K562 (cell line): ENCODE results near the gene SPTY2D1. TPM values are rescaled to one million over a fixed set of nuclear protein-coding genes. Genes with fewer than 3 reads are reported as not detected.

Source experiments
- ATAC-seq: fragments of 200-7000 bp; cut with Tn5 transposase; 3 replicates; pipeline ENCODE4 v1.9.1; 2020; ENCODE audit warnings: moderate library complexity
- BruUV-seq: library from RNA; stranded (reverse); fragments of 400-500 nt; replicated peaks from 2 replicates; lab custom pipeline; 2021; lab: Mats Ljungman, UMichigan
- CTCF ChIA-PET: fragments of 300-600 bp; formaldehyde crosslinking; extraction: SDS; loops from one replicate; lab custom pipeline; 2021; ENCODE audit warnings: low intra/inter-chr PET ratio; lab: Yijun Ruan, JAX
- POLR2A ChIA-PET: fragments of 300-600, 350-650 bp; sonication (Branson Sonifier 250); formaldehyde crosslinking; extraction: SDS; loops from one replicate; lab custom pipeline; 2021; ENCODE audit warnings: antibody characterized with exemption, inconsistent platforms; lab: Yijun Ruan, JAX
- DNase-seq, 4 experiments: peaks; one replicate each; pipeline versions ENCODE4 v3.0.0 to v3.0.0-alpha.2; 2011 to 2018; ENCODE audit warnings: low spot score in 3 of 4, mixed read lengths in 3 of 4; ENCODE audit errors: extremely low read depth in 1 of 4
- FAIRE-seq: peaks from 2 replicates; lab custom pipeline; 2011; peaks lifted over from hg19 to GRCh38; lab: Jason Lieb, UNC
- H2AFZ ChIP-seq: 2 replicates; pipeline ENCODE4 v1.6.0; 2011; ENCODE audit warnings: low read depth, low read length, control low read depth, inconsistent platforms
- H3K27ac ChIP-seq: fragments of 200-600 bp; 3 replicates; pipeline ENCODE4 v1.8.0; 2011; ENCODE audit warnings: low read depth, mild to moderate bottlenecking, control low read depth, inconsistent platforms, low read length, moderate library complexity, mixed read lengths; ENCODE audit errors: extremely low read depth
- H3K27me3 ChIP-seq, 2 experiments: fragments of 300-600 bp in 1 of 2; 2 replicates in 1 of 2; 3 replicates in 1 of 2; pipeline versions ENCODE4 v1.6.0 to v1.8.0; 2011; ENCODE audit warnings: inconsistent platforms in 2 of 2, low read length in 2 of 2, mild to moderate bottlenecking in 1 of 2, mixed read lengths in 1 of 2, moderate library complexity in 1 of 2; ENCODE audit not compliant: control insufficient read depth in 2 of 2, insufficient read depth in 2 of 2
- H3K36me3 ChIP-seq: fragments of 300-600 bp; 3 replicates; pipeline ENCODE4 v1.8.0; 2011; ENCODE audit warnings: mild to moderate bottlenecking, low read length, inconsistent platforms; ENCODE audit not compliant: control insufficient read depth, insufficient read depth
- H3K4me1 ChIP-seq, 2 experiments: fragments of 200-600 bp in 1 of 2; replicated peaks in 1 of 2; 2 replicates in 1 of 2; 3 replicates in 1 of 2; pipeline versions ENCODE4 v1.5.1 to v1.8.0; 2011; ENCODE audit warnings: inconsistent platforms in 2 of 2, low read length in 2 of 2, mild to moderate bottlenecking in 1 of 2, mixed read lengths in 1 of 2, moderate library complexity in 1 of 2; ENCODE audit not compliant: control insufficient read depth in 2 of 2, insufficient read depth in 2 of 2
- H3K4me2 ChIP-seq: 2 replicates; pipeline ENCODE4 v1.6.1; 2011; ENCODE audit warnings: low read length, control low read depth, inconsistent platforms, mixed read lengths; ENCODE audit not compliant: insufficient read depth
- H3K4me3 ChIP-seq: fragments of 200-600 bp; sonication (generic), shearing (Covaris generic); 2 replicates; pipeline ENCODE4 v1.5.1; 2016; ENCODE audit warnings: control low read depth, inconsistent platforms
- H3K79me2 ChIP-seq: fragments of 200-600 bp; 3 replicates; pipeline ENCODE4 v1.8.0; 2011; ENCODE audit warnings: low read length, inconsistent platforms; ENCODE audit not compliant: control insufficient read depth, insufficient read depth
- H3K9ac ChIP-seq, 2 experiments: 2 replicates each; pipeline versions ENCODE4 v1.6.0 to v1.6.1; 2011; ENCODE audit warnings: low read depth in 2 of 2, low read length in 2 of 2, control low read depth in 1 of 2, inconsistent platforms in 1 of 2, mild to moderate bottlenecking in 1 of 2, mixed read lengths in 1 of 2; ENCODE audit not compliant: insufficient read depth in 1 of 2
- H3K9me1 ChIP-seq: one replicate; pipeline ENCODE4 v1.6.0; 2011; ENCODE audit warnings: inconsistent platforms, mild to moderate bottlenecking, low read length, moderate library complexity; ENCODE audit not compliant: control insufficient read depth, insufficient read depth
- H3K9me3 ChIP-seq: replicated peaks from 2 replicates; pipeline ENCODE4 v1.5.1; 2011; ENCODE audit warnings: low read depth, low read length, inconsistent platforms; ENCODE audit not compliant: control insufficient read depth, insufficient read depth
- H4K20me1 ChIP-seq: replicated peaks from 2 replicates; pipeline ENCODE4 v1.6.1; 2011; ENCODE audit warnings: low read length, inconsistent platforms, mixed read lengths; ENCODE audit not compliant: control insufficient read depth, insufficient read depth
- ATF4 ChIP-seq: fragments of 450-650 bp; formaldehyde crosslinking; IDR thresholded peaks from 2 replicates; pipeline ENCODE4 v1.4.0; 2022; ENCODE audit warnings: mild to moderate bottlenecking, moderate library complexity
- ETV1 ChIP-seq: fragments of 450-650 bp; conservative IDR thresholded peaks from 2 replicates; pipeline ENCODE4 v1.6.1; 2016; ENCODE audit warnings: missing genetic modification characterization, control low read depth, low read depth, missing compliant biosample characterization
- PHB2 ChIP-seq: fragments of 450-650 bp; IDR thresholded peaks from 2 replicates; pipeline ENCODE4 v1.6.1; 2017; ENCODE audit warnings: low read depth
- POLR2AphosphoS5 ChIP-seq: IDR thresholded peaks from 2 replicates; pipeline ENCODE4 v1.6.1; 2011; ENCODE audit warnings: mild to moderate bottlenecking, low read depth, low read length, moderate library complexity; ENCODE audit not compliant: control insufficient read depth, insufficient read depth
- TEAD4 ChIP-seq, 2 experiments: sonication (generic) in 1 of 2; formaldehyde crosslinking in 1 of 2; IDR thresholded peaks; 2 replicates each; pipeline versions ENCODE4 v1.6.1 to v1.8.0; 2012 to 2022; ENCODE audit warnings: borderline replicate concordance in 1 of 2, inconsistent platforms in 1 of 2, low read length in 1 of 2, mild to moderate bottlenecking in 1 of 2, missing genetic modification reagents in 1 of 2
- TFAM ChIP-seq: fragments of 250-450 bp; sonication (Bioruptor Pico); conservative IDR thresholded peaks from 2 replicates; pipeline ENCODE4 v1.5.0; 2021; ENCODE audit warnings: mild to moderate bottlenecking, moderate library complexity
- ZNF609 ChIP-seq: sonication (generic); formaldehyde crosslinking; IDR thresholded peaks from 2 replicates; pipeline ENCODE4 v1.8.1; 2023; ENCODE audit warnings: missing genetic modification reagents, mild to moderate bottlenecking, borderline replicate concordance
- ZSCAN29 ChIP-seq: fragments of 450-650 bp; IDR thresholded peaks from 2 replicates; pipeline ENCODE4 v1.6.1; 2017
- WGBS: fragments of 100-300 bp; shearing (Covaris generic); methylation state at CpG from one replicate; pipeline ENCODE4 v1.1.6; 2016; ENCODE audit warnings: low coverage, mixed read lengths; ENCODE audit not compliant: insufficient coverage; ENCODE audit errors: missing lambda C conversion rate; 5-methylcytosine and 5-hydroxymethylcytosine counted together
- in situ Hi-C: fragments of 300-500 bp; cut with MboI; formaldehyde crosslinking; loops from 4 replicates; pipeline ENCODE4 v1.15.0; 2018; ENCODE audit warnings: inconsistent platforms, mixed read lengths
- intact Hi-C: fragments of 100-400 bp; cut with micrococcal nuclease; formaldehyde crosslinking; loops from 2 replicates; pipeline ENCODE4 v1.14.2; 2022
- polyA plus RNA-seq, 8 experiments: library from polyadenylated mRNA; depleted of rRNA in 4 of 8; stranded (reverse) in 5 of 8; unstranded in 3 of 8; fragments of >200 nt; fragmentation: Nextera tagmentation in 2 of 8; fragmentation: Illumina TruSeq in 1 of 8; extraction: Ambion mirVana in 2 of 8; extraction: Trizol in 1 of 8; gene quantifications; 2 replicates each; pipeline versions ENCODE4 v1.2.1 to v1.2.3, GENCODE V29; 2011 to 2014; ENCODE audit warnings: inconsistent platforms in 1 of 8, missing spikeins in 1 of 8
- total RNA-seq, 7 experiments: library from RNA; depleted of rRNA in 6 of 7; stranded (reverse); fragments of >200 nt in 6 of 7; fragmentation: Illumina TruSeq in 2 of 7; extraction: Trizol in 2 of 7; gene quantifications; 2 replicates each; pipeline versions ENCODE4 v1.2.1 to v1.2.3, GENCODE V29; 2011 to 2021; ENCODE audit warnings: low replicate concordance in 1 of 7
- TF ChIP-seq, protein P1 (sequence below): fragments of 450-650 bp; IDR thresholded peaks from 2 replicates; pipeline ENCODE4 v1.6.1; 2014; ENCODE audit warnings: low read depth, mild to moderate bottlenecking, moderate library complexity, borderline replicate concordance

SPTY2D1 gene
- total and polyA plus RNA-seq, 9 of the 15 experiments (the other 6 are each of a cell fraction or from before 2014, with no cell fraction given): 3.2 to 32.1 (median 12.9) TPM

GRCh38 chr11:18618342-18619025 lies 15.7 kb downstream of the SPTY2D1 start (continued):
- TF ChIP-seq ATF4 (CRISPR knock-in tag): no peak

DNA sequence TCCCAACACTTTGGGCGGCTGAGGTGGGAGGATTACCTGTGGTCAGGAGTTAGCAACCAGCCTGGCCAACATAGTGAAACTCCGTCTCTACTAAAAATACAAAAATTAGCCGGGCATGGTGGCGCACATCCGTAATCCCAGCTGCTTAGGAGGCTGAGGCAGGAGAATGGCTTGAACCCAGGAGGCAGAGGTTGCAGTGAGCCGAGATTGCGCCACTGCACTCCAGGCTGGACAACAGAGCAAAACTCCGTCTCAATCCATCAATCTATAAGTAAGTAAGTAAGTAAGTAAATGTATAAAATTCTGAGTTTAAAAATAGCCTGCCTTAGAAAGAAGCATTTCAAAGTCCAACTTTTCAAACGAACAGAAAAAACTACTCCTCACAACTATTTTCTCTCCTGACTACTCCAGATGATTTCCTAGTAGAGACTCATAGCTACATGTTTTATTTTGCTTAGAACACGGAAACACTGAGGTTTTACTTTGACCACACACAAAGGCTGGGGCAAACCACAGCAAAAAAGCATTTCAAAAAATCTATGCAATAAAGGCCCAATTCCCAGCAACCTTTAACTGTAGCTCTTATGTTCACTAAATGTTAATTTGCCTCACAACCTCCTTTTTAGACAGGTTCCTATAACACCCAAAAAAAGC lies 16.3 kb downstream of the SPTY2D1 start:
- DNase-seq (no peak), ATAC-seq (no peak), FAIRE-seq (no peak)
- no peak overlapping the region for H3K9ac ChIP-seq
- no peaks in the 10 kb centered on the region for H3K9me1 ChIP-seq
- in situ Hi-C loops (no loop called here), intact Hi-C loops (no loop called here)
- POLR2A ChIA-PET: interaction anchor here (0.9 to 4.2 kb wide), 3 partner anchors 12 to 222 kb away, joined by 5 to 32 read pairs (median 10); partner anchors contain the start of gene SPTY2D1
- CTCF ChIA-PET: no interaction called here
- H3K79me2 ChIP-seq: peaks cover 47% of the 10 kb centered on the region
- peaks cover 5 to 11% of the 10 kb centered on the region in 2 experiments; a peak in 4 of 5 replicates for H3K4me1 ChIP-seq
- no peaks in the 10 kb centered on the region for H3K9me3 ChIP-seq
- H3K27ac ChIP-seq: no peak overlapping the region
- no peak overlapping the region for H3K4me2 ChIP-seq
- peaks cover 33% of the 10 kb centered on the region for H3K36me3 ChIP-seq
- no TSS peak for BruUV-seq
- 82% methylated on average over 7 of the region's 10 CpGs for WGBS
- H3K4me3 ChIP-seq: no peak overlapping the region
- H3K27me3 ChIP-seq: no peaks in the 10 kb centered on the region
- H4K20me1 ChIP-seq: peaks cover 7% of the 10 kb centered on the region; the same call in 1 of the 2 replicates
- no peak overlapping the region for H2AFZ ChIP-seq
- TF ChIP-seq ETV1 (no peak), POLR2AphosphoS5 (no peak), ZNF609 (no peak), TEAD4 (IDR thresholded peaks at IDR 0.05; ENCODE audit: low read length) (no peak), TEAD4 (CRISPR knock-in tag; IDR thresholded peaks at IDR 0.05; ENCODE audit: borderline replicate concordance) (no peak), PHB2 (no peak), TFAM (CRISPR knock-in tag) (no peak), ZSCAN29 (no peak)
- TF ChIP-seq, protein P1, sequence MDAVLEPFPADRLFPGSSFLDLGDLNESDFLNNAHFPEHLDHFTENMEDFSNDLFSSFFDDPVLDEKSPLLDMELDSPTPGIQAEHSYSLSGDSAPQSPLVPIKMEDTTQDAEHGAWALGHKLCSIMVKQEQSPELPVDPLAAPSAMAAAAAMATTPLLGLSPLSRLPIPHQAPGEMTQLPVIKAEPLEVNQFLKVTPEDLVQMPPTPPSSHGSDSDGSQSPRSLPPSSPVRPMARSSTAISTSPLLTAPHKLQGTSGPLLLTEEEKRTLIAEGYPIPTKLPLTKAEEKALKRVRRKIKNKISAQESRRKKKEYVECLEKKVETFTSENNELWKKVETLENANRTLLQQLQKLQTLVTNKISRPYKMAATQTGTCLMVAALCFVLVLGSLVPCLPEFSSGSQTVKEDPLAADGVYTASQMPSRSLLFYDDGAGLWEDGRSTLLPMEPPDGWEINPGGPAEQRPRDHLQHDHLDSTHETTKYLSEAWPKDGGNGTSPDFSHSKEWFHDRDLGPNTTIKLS: no peak
